H9 (cell line): ENCODE measurements around the gene ERP27. TPM values are rescaled to one million over a fixed set of nuclear protein-coding genes. Genes with fewer than 3 reads are reported as not detected.

Experiments
- DNase-seq: peaks from one replicate; pipeline ENCODE4 v3.0.0-alpha.2; 2017
- H2AFZ ChIP-seq: one replicate; pipeline ENCODE4 v1.6.1; 2013; ENCODE audit warnings: mild to moderate bottlenecking, low read length, control low read depth, moderate library complexity
- H2AK5ac ChIP-seq: 2 replicates; pipeline ENCODE4 v1.6.1; 2013; ENCODE audit warnings: low read length, control low read depth, mixed read lengths; ENCODE audit not compliant: insufficient read length
- H2BK120ac ChIP-seq: one replicate; pipeline ENCODE4 v1.6.1; 2013; ENCODE audit warnings: low read depth, mild to moderate bottlenecking, low read length, control low read depth, inconsistent platforms; ENCODE audit not compliant: poor library complexity, severe bottlenecking
- H2BK12ac ChIP-seq: 2 replicates; pipeline ENCODE4 v1.6.1; 2013; ENCODE audit warnings: low read length, control low read depth, mixed read lengths, low read depth; ENCODE audit not compliant: insufficient read length
- H2BK15ac ChIP-seq: 2 replicates; pipeline ENCODE4 v1.6.1; 2013; ENCODE audit warnings: low read depth, low read length, control low read depth
- H2BK20ac ChIP-seq: one replicate; pipeline ENCODE4 v1.6.1; 2013; ENCODE audit warnings: low read depth, mild to moderate bottlenecking, low read length, control low read depth, inconsistent platforms; ENCODE audit not compliant: poor library complexity, severe bottlenecking
- H2BK5ac ChIP-seq: 2 replicates; pipeline ENCODE4 v1.6.1; 2013; ENCODE audit warnings: low read length, control low read depth, mixed read lengths; ENCODE audit not compliant: insufficient read length
- H3K14ac ChIP-seq: 2 replicates; pipeline ENCODE4 v1.6.1; 2013; ENCODE audit warnings: low read length, control low read depth; ENCODE audit not compliant: insufficient read depth
- H3K18ac ChIP-seq: 2 replicates; pipeline ENCODE4 v1.6.1; 2013; ENCODE audit warnings: low read depth, mild to moderate bottlenecking, mixed read lengths, low read length, control low read depth; ENCODE audit not compliant: insufficient read length
- H3K23ac ChIP-seq: 2 replicates; pipeline ENCODE4 v1.6.1; 2013; ENCODE audit warnings: low read length, control low read depth, mixed read lengths, low read depth; ENCODE audit not compliant: insufficient read length
- H3K23me2 ChIP-seq: 2 replicates; pipeline ENCODE4 v1.6.1; 2013; ENCODE audit warnings: low read depth, mild to moderate bottlenecking, mixed read lengths, low read length, control low read depth; ENCODE audit not compliant: insufficient read length, poor library complexity, severe bottlenecking
- H3K27ac ChIP-seq: 2 replicates; pipeline ENCODE4 v1.5.1; 2013; ENCODE audit warnings: low read length, control low read depth, mixed read lengths, low read depth; ENCODE audit not compliant: insufficient read length
- H3K27me3 ChIP-seq: 2 replicates; pipeline ENCODE4 v1.6.1; 2013; ENCODE audit warnings: low read length, control low read depth, inconsistent platforms; ENCODE audit not compliant: insufficient read depth
- H3K4ac ChIP-seq: 2 replicates; pipeline ENCODE4 v1.6.1; 2013; ENCODE audit warnings: low read depth, mild to moderate bottlenecking, control low read depth, inconsistent platforms, low read length, moderate library complexity
- H3K4me1 ChIP-seq: 2 replicates; pipeline ENCODE4 v1.6.1; 2013; ENCODE audit warnings: low read length, control low read depth, inconsistent platforms; ENCODE audit not compliant: insufficient read depth
- H3K4me2 ChIP-seq: 2 replicates; pipeline ENCODE4 v1.6.1; 2013; ENCODE audit warnings: low read length, control low read depth, mixed read lengths; ENCODE audit not compliant: insufficient read length, insufficient read depth
- H3K56ac ChIP-seq: 2 replicates; pipeline ENCODE4 v1.6.1; 2013; ENCODE audit warnings: low read depth, mild to moderate bottlenecking, mixed read lengths, low read length, control low read depth; ENCODE audit not compliant: insufficient read length
- H3K79me1 ChIP-seq: 2 replicates; pipeline ENCODE4 v1.6.1; 2013; ENCODE audit warnings: low read depth, mild to moderate bottlenecking, moderate library complexity, low read length, control low read depth, inconsistent platforms; ENCODE audit not compliant: insufficient read depth, poor library complexity, severe bottlenecking
- H3K79me2 ChIP-seq: 2 replicates; pipeline ENCODE4 v1.6.1; 2013; ENCODE audit warnings: low read length, control low read depth, inconsistent platforms; ENCODE audit not compliant: insufficient read depth
- H3K9ac ChIP-seq: 2 replicates; pipeline ENCODE4 v1.6.1; 2013; ENCODE audit warnings: low read length, control low read depth, mixed read lengths; ENCODE audit not compliant: insufficient read length; ENCODE audit errors: extremely low read depth
- H3K9me3 ChIP-seq: one replicate; pipeline ENCODE4 v1.6.1; 2013; ENCODE audit warnings: low read depth, low read length, inconsistent platforms; ENCODE audit not compliant: control insufficient read depth
- H3T11ph ChIP-seq: one replicate; pipeline ENCODE4 v1.6.1; 2013; ENCODE audit warnings: mild to moderate bottlenecking, low read length, control low read depth, inconsistent platforms
- H4K20me1 ChIP-seq: one replicate; pipeline ENCODE4 v1.6.1; 2013; ENCODE audit not compliant: control insufficient read depth, insufficient read length, insufficient read depth
- H4K5ac ChIP-seq: 2 replicates; pipeline ENCODE4 v1.6.1; 2013; ENCODE audit warnings: low read depth, mild to moderate bottlenecking, mixed read lengths, low read length, control low read depth; ENCODE audit not compliant: insufficient read length
- H4K8ac ChIP-seq: replicated peaks from 2 replicates; pipeline ENCODE4 v1.6.1; 2013; ENCODE audit warnings: low read length, control low read depth, mixed read lengths, low read depth; ENCODE audit not compliant: insufficient read length
- H4K91ac ChIP-seq: 2 replicates; pipeline ENCODE4 v1.6.1; 2013; ENCODE audit warnings: low read depth, mild to moderate bottlenecking, moderate library complexity, mixed read lengths, low read length, control low read depth; ENCODE audit not compliant: insufficient read length
- H3K27ac Mint-ChIP-seq, 3 experiments: 2 replicates in 2 of 3; 3 replicates in 1 of 3; pipeline ENCODE4 v1.8.0; 2020 to 2021; ENCODE audit warnings: mixed read lengths in 3 of 3, mild to moderate bottlenecking in 1 of 3, moderate library complexity in 1 of 3
- H3K27me3 Mint-ChIP-seq: 2 replicates; pipeline ENCODE4 v1.8.0; 2021; ENCODE audit warnings: low read depth, mild to moderate bottlenecking, moderate library complexity, mixed read lengths
- H3K36me3 Mint-ChIP-seq, 3 experiments: 2 replicates in 2 of 3; 3 replicates in 1 of 3; pipeline ENCODE4 v1.8.0; 2020 to 2021; ENCODE audit warnings: low read depth in 3 of 3, mixed read lengths in 3 of 3; ENCODE audit not compliant: insufficient read depth in 1 of 3
- H3K4me1 Mint-ChIP-seq, 2 experiments: 2 replicates each; pipeline ENCODE4 v1.8.0; 2020; ENCODE audit warnings: mixed read lengths in 2 of 2
- H3K4me3 Mint-ChIP-seq, 2 experiments: 2 replicates in 1 of 2; 3 replicates in 1 of 2; pipeline ENCODE4 v1.8.0; 2020 to 2021; ENCODE audit warnings: mild to moderate bottlenecking in 2 of 2, mixed read lengths in 2 of 2, moderate library complexity in 1 of 2
- H3K9me3 Mint-ChIP-seq, 2 experiments: 2 replicates in 1 of 2; 3 replicates in 1 of 2; pipeline ENCODE4 v1.8.0; 2020; ENCODE audit warnings: mild to moderate bottlenecking in 2 of 2, mixed read lengths in 2 of 2, moderate library complexity in 1 of 2
- CTCF ChIP-seq: fragments of 200-600 bp; sonication (generic); conservative IDR thresholded peaks from 3 replicates; pipeline ENCODE4 v1.8.0; 2021; ENCODE audit warnings: antibody characterized with exemption, mild to moderate bottlenecking
- WGBS: extraction: QIAGEN DNeasy Blood & Tissue Kit; methylation state at CpG from one replicate; pipeline ENCODE4 v1.1.7; 2013; ENCODE audit warnings: missing lambda C conversion rate, low lambda C conversion rate, mixed read lengths; ENCODE audit not compliant: insufficient read length; ENCODE audit errors: extremely low coverage; 5-methylcytosine and 5-hydroxymethylcytosine counted together
- total RNA-seq: library from RNA; stranded (reverse); gene quantifications from 2 replicates; pipeline ENCODE4 v1.2.1, GENCODE V29; 2021

Gene ERP27
- total RNA-seq, 1 experiment from 2014 or later, result not detected

- no peak overlapping the region for H2BK12ac ChIP-seq
- no peak overlapping the region for H3K23ac ChIP-seq
- H4K5ac ChIP-seq, result no peak overlapping the region
- no peak overlapping the region for H3K4ac ChIP-seq
- Mint-ChIP-seq H3K4me1 (peaks cover 3 to 4% of the 10 kb centered on the region in 2 experiments; a peak in 2 of 4 replicates), H3K4me3 (no peak overlapping the region), H3K27ac (no peak overlapping the region), H3K27me3 (no peaks in the 10 kb centered on the region; the same call in 1 of the 2 replicates), H3K36me3 (no peaks in the 10 kb centered on the region), H3K9me3 (no peaks in the 10 kb centered on the region)
- no peak overlapping the region for H3K9ac ChIP-seq
- H2AK5ac ChIP-seq, result no peak overlapping the region
- H3K9me3 ChIP-seq, result no peaks in the 10 kb centered on the region
- no peak overlapping the region for H2AFZ ChIP-seq
- H3K56ac ChIP-seq, result no peak overlapping the region
- H3K4me1 ChIP-seq, result no peaks in the 10 kb centered on the region
- H3K23me2 ChIP-seq, result no peaks in the 10 kb centered on the region
- H3K27ac ChIP-seq, result no peak overlapping the region
- DNase-seq, result no peak
- H2BK5ac ChIP-seq, result no peak overlapping the region
- no peaks in the 10 kb centered on the region for H3K79me2 ChIP-seq
- no peak for TF ChIP-seq CTCF
- no peaks in the 10 kb centered on the region for H3K27me3 ChIP-seq
- H4K8ac ChIP-seq, result no peak overlapping the region
- no peak overlapping the region for H3K18ac ChIP-seq
- no peak overlapping the region for H3T11ph ChIP-seq
- no peak overlapping the region for H3K4me2 ChIP-seq
- no peak overlapping the region for H2BK20ac ChIP-seq
- H3K14ac ChIP-seq, result no peak overlapping the region
- H4K91ac ChIP-seq, result no peak overlapping the region
- no peak overlapping the region for H2BK120ac ChIP-seq
- no peaks in the 10 kb centered on the region for H4K20me1 ChIP-seq
- H2BK15ac ChIP-seq, result no peak overlapping the region
- H3K79me1 ChIP-seq, result no peaks in the 10 kb centered on the region
- WGBS, result no CpG with 5 or more reads among the region's 10 CpGs
Observed at GRCh38 chr12:14883686-14884085, 54.7 kb downstream of the ERP27 start.
